Cardiac septum (tissue), 1 donor: ENCODE data around the gene HDAC9. TPM values are rescaled to one million over a fixed set of nuclear protein-coding genes. Genes with fewer than 3 reads are reported as not detected.

Experiments
- DNase-seq: peaks from one replicate; pipeline ENCODE4 v3.0.0-alpha.2; 2020; ENCODE audit warnings: low spot score
- intact Hi-C: fragments of 100-400 bp; cut with DNase I; formaldehyde crosslinking; loops from one replicate; pipeline ENCODE4 v1.14.0; 2022
- total RNA-seq: library from RNA; stranded (reverse); fragmentation: NEBNext Ultra II Directional; extraction: Animal tissue kit (Norgen Biotek cat#: 25700); gene quantifications from one replicate; pipeline ENCODE4 v1.2.1, GENCODE V29; 2021
- donor health status: DM: no; HTN: no; CAD: no.

The HDAC9 gene
- total RNA-seq, 1 donor from 2014 or later, result 87.5 TPM

DNA sequence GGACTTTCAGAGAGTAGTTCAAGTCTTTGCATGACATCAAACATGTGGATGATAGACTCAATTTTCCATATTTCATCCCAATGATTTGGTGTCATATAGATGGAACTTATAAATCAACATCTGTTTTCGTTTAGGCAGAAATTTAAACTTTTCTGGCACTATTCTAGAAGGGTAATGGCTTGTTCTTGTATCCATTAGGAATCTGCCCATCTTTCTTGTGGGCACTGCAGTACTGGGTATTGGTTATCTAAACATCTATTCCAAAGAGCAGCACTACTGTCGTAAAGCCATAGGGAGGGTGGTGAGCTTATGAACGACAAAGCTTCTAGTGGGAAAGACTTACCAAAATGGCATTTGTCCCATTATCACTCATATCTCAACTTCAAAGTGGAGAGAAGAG lies 348.4 kb downstream of the HDAC9 start:
- intact Hi-C loops, result no loop called here
- DNase-seq, result no peak

DNA sequence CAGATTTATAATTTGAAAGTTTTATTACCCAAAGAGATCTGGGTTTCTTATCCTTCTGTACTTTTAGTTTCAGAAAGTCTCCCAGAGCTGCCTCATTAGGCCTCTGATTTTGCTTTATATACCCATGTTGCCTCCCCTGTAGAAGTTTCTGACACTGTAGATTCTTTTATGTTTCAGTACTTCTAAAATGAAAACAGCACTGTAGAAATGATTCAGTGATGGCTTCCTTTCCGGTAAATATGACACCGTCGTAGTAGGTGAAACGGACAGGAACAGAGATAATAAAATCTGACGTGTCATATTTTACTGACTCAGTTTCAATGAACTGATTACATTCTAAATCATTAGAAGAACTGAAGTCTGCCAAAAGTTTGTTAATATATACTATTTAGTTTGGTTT lies 349.2 kb downstream of the HDAC9 start:
- intact Hi-C loops, result no loop called here

DNA sequence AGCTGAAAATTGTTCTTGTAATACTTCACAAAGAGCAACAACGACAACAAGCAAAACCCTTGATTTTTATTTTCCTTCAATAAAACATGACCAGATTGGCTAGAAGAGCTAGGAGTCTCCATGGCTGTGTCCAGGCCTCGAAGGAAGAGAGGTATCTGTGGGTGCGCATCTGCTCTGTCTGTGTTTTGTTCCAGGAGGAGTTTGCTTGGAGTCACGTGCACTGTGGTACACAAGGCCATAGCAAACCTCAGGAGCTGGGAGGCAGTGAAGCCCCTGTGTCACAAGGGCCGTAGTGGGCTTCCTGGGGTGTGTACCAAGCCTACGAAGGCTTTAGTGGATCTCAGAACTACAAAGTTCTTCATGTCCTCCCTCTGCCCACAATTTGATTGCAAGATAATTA lies 350.2 kb downstream of the HDAC9 start:
- intact Hi-C loops, result no loop called here
- no peak for DNase-seq

More for the DNA sequence above, 349.2 kb downstream of the HDAC9 start:
- DNase-seq, result no peak

DNA sequence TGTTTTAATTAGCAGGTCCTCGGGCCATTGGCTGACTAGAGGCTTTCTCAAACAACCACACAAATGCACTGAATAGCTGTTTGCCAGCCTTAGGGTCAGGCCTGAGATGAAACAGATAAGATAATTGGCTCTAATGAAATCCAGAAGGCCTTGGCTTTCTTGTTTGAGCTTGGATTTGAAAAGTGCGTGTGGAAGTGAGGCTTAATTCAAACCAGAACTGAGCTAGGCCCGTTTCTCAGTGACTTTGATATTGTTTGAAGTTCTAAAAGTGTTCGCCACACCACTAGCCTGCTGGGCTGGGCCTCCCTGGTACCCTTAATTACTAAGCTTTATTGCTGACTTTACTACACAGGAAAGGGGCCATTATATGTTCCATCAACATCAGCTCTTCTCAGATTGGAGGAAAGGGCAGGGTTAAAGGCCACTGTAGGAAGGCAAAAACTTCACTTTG lies 351.2 kb downstream of the HDAC9 start:
- intact Hi-C loops, result no loop called here
- no peak for DNase-seq

DNA sequence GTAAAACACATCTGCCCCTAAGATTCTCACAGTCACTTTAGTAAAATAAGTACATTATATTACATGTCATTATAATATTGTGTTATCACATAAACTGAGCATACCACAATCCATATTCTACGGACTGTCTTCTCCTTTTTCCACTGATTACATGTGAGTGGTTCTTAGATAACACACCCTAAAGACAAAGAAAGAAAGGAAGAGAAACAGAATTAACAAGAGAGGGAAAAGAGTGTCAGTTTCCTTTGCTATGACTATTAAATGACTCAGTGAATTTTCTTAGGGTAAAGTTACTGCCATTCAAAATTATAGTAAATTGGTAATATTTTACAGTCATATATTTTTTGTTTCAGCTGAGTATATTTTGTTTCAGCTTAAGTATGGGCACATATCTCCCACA lies 353.6 kb downstream of the HDAC9 start:
- intact Hi-C loops, result no loop called here
- no peak for DNase-seq

DNA sequence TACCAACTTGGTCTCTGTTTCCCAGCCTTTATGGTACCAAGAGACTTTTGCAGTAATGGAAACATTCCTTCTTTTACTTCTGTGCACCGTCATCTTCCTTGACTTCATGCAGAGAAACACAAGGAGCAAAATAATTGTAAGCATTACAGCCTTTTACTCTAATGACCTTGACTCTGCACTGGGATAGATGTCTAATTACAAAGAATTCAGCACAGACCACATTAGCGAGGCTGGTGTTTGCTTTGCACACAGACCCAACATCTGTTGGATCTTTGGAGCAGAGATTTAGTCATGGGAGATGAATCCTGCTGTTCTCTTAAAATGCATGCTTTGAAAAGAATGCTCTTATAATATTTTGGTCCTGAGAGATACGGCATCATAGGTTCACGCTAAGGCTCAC lies 360.2 kb downstream of the HDAC9 start:
- intact Hi-C loops, result no loop called here
- DNase-seq, result no peak

DNA sequence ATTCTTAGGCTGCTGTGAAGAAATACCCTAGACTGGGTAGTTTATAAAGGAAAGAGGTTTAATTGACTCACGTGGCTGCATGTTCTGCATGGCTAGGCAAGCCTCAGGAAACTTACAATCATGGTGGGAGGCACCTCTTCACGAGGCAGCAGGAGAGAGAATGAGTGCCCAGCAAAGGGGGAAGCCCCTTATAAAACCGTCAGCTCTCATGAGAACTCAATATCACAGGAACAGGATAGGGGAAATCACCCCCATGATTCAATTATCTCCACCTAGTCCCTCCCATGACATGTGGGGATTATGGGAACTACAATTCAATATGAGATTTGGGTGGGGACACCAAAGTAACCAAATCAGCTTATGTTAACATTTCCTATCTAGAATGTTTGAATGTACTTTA lies 362.7 kb downstream of the HDAC9 start:
- intact Hi-C loops, result no loop called here
- no peak for DNase-seq

DNA sequence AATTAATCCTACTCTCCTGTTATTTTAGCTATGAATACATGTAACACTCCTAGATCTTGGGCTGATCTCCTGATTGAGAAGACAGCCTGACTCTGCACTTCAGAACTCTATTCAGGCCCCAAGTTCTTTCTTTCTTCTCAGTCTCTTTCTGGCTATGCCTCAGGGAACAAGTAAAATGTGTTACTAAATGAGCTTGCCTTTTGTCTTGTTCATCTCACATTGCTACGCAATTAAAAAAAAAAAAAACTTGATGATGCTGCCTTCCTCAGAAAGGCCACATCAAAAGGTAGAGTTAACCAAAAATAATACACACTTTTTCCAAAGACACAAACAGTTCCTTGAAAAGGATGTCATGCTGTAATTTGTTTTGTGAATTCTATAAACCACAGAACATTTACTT lies 363.8 kb downstream of the HDAC9 start:
- intact Hi-C loops, result no loop called here
- DNase-seq, result no peak

DNA sequence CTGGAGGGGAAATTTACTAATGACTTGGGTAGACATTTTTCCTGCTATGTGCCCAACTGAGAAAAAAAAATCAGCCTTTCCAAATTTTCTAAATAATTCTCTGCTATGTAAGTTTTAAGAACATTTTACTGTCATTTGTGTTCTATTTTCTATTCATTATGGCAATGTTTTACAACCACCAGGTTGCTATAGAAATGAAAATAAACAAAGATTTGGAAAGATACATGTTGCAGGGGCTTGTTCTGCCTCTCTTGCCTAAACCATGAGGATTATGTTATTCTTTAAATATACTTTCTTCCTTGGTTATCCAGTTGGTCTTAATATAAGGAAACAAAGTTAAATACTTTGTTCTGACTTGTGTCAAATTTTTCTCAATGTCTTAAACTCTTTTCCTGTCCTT lies 364.7 kb downstream of the HDAC9 start:
- intact Hi-C loops, result no loop called here
- no peak for DNase-seq

DNA sequence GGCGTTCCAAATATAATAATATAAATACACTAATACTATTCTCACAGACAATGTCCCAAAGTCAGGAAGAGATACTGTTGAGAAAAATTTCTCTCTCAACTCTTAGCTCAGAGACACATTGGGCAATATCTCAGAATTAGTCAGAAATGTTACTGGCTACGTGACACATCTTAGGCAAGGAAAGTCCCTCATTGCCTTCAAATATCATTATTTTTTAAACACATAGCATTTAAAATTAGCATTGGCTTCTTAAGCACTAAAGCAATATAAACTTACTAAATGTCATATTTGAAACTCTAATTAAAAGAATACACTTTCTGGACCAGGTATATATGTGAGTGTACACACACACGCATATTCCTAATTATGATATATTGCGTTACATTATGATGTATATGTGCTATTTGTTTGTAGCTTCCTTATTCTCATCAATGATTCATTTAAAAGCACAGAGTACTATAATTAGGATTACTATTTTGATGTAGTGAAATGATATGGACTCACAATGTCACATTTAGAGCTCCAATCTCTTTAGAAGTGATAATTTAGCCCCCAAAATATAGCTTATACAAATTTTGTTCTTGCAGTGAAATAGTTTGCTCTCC lies 366.1 kb downstream of the HDAC9 start:
- intact Hi-C loops, result no loop called here
- no peak for DNase-seq

DNA sequence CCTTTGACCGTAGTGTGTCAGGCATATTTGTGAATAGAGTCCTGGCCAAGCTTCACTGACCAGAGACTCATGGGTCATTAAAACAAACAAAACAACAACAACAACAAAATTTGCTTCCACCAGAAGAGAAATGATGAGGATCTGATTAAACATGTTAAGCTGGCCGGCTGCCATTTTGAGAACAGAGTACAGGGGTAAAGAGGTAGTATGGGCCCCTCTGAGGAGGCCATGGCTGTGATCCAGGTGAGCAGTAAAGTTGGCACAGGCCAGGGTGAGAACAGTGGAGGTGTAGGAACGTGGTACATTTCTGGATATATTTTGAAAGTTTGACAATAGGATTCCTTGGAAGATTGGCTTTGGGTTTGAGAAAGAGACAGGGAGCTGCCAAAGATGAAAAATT lies 369.4 kb downstream of the HDAC9 start:
- no peak for DNase-seq
- intact Hi-C loops, result no loop called here

DNA sequence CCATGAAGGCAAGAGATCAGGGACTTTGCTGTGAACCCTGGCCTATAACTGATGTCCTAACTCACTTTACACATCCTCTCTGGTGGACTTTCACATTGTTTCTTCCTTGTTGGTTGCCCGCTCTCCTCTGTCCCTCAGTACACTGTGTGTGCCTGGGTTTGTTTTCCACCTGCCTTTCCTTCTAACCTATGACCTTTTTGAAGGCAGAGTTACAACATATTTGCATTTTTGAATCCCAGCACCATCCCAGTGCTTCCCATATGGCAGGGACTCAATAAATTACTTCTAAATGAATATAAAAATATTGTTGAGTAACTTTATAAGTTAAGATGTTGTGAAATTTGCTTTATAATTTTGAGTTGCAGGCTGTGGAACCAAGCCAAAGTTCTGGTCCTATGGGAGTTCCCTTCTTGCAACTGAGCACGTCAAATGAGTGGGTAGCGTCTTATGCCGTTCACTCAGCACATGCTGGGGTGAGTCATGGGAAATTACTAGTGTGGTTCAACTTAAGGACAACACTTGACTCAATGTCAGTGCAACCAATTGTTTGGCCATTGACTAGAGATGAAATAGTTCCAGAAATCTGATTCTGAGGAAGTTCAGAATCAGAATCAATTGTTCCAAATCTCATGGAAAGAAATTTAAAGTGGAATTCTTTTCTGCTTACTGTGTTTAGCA lies 370.9 kb downstream of the HDAC9 start:
- intact Hi-C loops, result no loop called here
- no peak for DNase-seq

DNA sequence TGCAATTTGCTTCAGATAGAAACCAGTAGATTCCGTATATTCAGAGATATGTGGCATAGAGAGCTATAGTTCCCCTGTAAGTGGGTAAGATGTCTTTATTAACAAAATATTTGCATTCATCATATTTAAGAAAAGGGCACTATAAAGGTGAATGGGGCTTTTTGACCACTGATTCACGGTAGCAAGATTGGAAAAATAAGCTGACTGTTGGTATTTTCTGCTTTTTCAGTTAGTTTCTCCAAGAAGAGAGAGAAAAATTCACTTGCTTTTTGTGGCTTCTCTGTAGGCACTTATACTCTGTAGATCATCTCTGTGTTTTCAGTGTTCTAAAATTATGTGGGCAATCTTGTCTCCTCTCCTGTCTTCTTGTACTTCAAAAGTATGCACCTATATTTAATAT lies 376.8 kb downstream of the HDAC9 start:
- intact Hi-C loops, result no loop called here

DNA sequence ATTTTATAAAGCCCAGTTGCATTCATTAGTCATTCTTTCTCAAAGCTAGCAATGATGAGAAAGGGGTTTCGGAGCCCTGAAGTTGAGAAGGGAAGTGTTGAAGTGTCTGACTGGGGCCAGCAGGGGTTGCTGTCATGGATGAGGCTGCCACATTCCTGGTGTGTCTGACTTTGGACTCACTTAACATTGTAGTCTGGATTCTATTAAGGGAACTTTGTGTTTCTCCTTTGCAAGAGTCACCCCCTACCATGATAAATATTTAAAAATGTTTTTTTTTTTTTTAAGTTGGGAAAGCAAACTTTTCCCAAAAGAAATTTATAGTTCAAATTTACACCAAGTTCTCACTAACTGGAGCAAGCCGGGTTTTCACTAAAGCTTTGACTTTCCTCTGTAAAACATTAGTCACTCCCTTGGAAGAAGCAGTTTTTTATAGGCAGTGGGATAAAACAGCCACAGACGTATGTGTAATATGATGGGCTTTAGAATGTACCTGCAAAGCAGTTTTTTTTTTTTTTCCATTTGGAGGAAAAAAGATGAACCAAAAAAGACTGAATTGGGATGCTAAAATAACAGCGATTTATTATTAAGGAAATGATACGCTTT lies 378.3 kb downstream of the HDAC9 start:
- no peak for DNase-seq
- intact Hi-C loops, result no loop called here

More for the DNA sequence above, 376.8 kb downstream of the HDAC9 start:
- no peak for DNase-seq

DNA sequence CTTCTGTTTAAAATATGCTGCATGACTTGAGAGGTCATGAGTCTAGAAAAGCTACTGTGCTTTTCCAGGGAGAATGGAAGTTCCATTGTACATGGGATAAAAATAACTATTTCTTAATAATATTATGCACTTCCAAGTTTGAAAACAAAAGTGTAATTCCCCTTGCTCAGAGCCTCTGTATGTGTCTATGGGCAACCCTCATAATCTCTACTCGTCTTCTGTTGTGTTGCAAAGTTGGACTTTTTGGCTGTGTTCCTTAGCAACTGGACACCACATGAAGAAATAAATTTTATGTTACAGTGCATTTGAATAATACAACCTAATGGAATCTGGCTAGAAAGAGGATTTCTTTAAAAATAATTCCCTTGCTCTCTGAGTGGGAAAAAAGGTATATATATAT lies 379.3 kb downstream of the HDAC9 start:
- intact Hi-C loops, result no loop called here
- no peak for DNase-seq

DNA sequence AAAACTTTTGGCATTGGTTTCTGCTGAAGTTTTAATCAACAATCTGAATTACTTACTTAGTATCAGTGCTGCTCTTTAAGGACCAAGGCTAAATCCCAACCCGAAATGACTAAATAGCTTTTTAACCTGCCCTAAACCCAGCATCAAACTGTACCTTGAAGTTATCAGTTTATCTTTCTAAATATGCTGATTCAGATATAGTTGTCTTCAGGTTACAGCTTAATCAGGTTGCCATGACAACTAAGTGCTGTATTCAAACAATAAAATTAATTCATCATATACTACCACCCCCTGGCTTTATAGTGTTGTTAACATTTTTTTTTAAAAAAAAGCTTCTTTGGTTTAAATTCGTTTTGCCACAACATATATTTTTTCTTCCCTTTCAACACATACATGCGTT lies 382.3 kb downstream of the HDAC9 start:
- DNase-seq, result no peak
- intact Hi-C loops, result no loop called here

DNA sequence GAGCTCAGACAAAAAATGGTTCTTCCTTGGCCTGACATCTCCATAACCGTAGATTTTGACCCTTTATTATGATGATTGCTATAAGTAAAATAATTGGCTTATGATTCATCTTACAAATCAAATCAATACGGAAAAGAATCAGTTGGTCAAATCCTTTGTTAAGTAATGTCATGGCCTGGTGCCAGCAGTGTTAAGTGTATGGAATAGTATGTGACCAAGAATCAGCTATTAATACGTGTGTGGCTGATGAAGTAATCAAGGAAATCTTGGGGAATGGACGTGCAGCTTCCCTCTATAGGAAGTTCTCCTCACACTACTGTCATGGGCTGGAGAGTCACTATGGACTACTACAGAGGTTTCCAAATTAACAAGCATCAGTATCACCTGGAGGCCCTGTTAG lies 391.3 kb downstream of the HDAC9 start:
- intact Hi-C loops, result no loop called here
- no peak for DNase-seq

DNA sequence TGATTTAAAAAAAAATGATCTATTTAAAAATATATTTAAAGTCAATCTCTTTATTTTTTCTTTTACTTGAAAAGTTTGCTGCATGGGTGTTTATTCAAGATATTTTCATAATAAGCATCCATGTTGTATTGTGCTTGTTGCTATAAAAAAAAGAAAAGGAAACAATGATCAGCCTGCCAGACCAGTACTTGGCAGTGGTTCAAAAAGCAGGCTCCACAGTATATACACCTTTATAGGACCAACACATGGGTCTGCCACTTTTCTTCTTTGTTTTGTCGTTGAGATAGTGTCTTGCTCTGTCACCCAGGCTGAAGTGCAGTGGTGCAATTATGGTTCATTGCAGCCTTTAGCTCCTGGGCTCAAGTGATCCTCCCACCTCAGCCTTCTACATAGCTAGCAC lies 393.9 kb downstream of the HDAC9 start:
- intact Hi-C loops, result no loop called here
- no peak for DNase-seq

DNA sequence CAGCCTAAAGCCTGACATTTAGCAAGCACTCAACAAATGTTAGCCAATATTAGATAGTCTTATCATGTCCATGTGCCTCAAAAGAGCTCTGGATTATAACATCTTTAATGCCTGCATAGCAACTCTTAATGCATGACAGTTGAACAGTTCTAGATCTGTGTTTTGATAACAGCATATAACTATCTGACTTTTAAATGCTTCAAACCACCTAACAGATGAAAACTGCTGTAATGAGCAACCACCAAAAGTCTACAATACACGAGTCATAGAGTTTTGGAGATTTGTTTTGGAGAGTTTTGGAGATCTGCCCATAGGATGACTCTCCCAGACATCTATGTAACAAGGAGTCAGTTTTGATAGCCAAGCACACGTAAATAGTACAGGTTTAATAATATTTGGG lies 394.6 kb downstream of the HDAC9 start:
- intact Hi-C loops, result no loop called here
- DNase-seq, result no peak

DNA sequence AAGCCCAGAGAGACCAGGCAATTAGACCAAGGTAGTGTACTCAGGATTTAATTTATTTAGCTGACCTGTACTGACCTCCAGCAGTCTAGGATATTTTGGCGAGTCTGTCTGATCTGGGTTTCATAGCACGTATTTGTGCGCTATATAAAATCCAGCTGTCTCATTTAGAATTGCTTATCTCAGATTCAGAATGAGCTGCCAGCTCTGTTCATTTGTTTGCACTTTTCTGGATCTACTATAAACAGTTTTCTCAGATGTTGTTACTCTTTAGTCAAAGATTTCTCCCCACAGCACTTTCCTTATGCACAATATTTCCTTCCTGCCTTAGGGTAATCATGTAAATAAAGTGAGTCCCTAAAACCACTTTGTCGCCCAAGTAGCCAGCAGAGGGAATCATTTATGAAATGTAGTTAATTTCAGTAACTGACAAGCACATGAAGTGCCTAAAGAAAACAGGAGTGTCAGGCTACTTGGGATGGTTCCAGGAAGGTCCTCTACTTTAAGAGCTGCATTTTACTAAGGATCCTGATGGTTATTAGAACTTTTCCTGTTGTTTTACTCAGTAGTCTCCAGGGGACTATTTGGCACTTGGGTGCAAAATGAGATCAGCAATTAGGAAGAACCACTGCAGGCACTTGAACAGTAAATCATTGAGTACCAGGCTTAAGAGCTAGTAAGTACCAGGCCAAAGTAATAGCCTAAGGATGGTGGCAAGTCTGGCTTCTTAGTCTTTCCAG lies 395.5 kb downstream of the HDAC9 start:
- DNase-seq, result no peak
- intact Hi-C loops, result no loop called here

DNA sequence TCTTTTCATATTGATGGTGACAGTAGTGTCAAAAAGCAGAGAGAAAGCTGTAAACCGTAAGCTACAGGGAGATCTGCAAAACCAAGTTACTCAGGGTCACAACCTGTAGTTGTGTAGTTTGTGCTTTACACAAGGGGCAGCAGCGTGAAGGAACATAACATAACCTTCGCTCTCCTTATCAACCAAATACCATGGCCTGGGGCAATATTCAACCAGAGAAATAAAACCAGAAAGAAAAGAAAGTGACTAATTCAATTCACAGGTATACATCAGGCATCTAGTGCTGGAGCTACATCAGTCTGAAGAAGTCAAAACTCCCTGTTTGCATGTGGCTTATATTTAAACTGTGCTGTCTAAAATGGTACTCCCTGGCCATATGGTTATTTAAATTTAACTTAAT lies 397.6 kb downstream of the HDAC9 start:
- intact Hi-C loops, result no loop called here
- no peak for DNase-seq
